Neural progenitor cell (in vitro differentiated cells): ENCODE results near the gene POLN.

ENCODE experiments used
- CTCF ChIP-seq: fragments of 200-600 bp; sonication (generic); IDR thresholded peaks from 2 replicates; pipeline ENCODE4 v1.5.1; 2017; ENCODE audit warnings: antibody characterized with exemption, mild to moderate bottlenecking
- EZH2 ChIP-seq: fragments of 200-600 bp; sonication (generic); IDR thresholded peaks from 2 replicates; pipeline ENCODE4 v1.6.1; 2017; ENCODE audit warnings: antibody characterized with exemption, mild to moderate bottlenecking, moderate library complexity
- EZH2phosphoT487 ChIP-seq: fragments of 200-600 bp; sonication (generic); IDR thresholded peaks from 2 replicates; pipeline ENCODE4 v1.6.1; 2017; ENCODE audit warnings: antibody characterized with exemption

- TF ChIP-seq CTCF: no peak
- TF ChIP-seq EZH2: no peak
- no peak for TF ChIP-seq EZH2phosphoT487
These were observed 182.7 kb downstream of the POLN start, which contains the start of gene NAT8L for GRCh38 chr4:2059046-2059725.
